ENCODE results near the gene SOX9. TPM values are rescaled to one million over a fixed set of nuclear protein-coding genes. Genes with fewer than 3 reads are reported as not detected.

SOX9 gene
- total and polyA plus RNA-seq, 2 experiments from 2014 or later = 1.1 to 4.3 TPM

- Histone ChIP-seq H3K4me1 (ENCODE audit: low read depth) (no peaks in the 10 kb centered on the region), H3K36me3 (no peaks in the 10 kb centered on the region), H3K4me3 (no peak overlapping the region), H3K9me3 (ENCODE audit: low read depth) (no peaks in the 10 kb centered on the region), H3K27me3 (no peaks in the 10 kb centered on the region), H3K27ac (no peak overlapping the region)
- TF ChIP-seq CTCF (IDR thresholded peaks at IDR 0.05; ENCODE audit: low read depth, low read length) = no peak
- DNase-seq (ENCODE audit: low read depth in 1 of 2, low spot score in 1 of 2) = no peak
Measured at GRCh38 chr17:72093707-72094106, 27.1 kb upstream of the SOX9 start.

DNA sequence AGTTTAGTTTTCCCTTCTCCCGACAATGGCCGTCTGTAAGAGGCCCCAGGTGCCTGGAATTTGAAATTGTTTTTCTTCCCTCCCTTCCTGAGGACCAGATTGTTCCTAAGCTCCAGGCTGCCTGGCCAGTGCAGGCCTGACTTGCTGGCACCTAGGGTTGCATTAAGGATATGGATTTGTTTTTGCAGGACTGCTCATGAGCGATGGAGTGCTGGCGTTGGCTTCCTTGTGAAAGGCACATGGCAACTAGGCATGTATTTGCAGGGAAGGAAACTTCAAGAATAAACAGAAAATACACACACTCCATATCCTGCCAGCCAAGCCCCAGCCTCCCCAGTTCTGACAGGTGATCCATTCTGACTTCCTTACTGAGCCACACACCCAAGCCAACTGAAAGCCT lies 25.5 kb upstream of the SOX9 start:
- TF ChIP-seq CTCF (IDR thresholded peaks at IDR 0.05; ENCODE audit: low read depth, low read length) = no peak
- Histone ChIP-seq H3K27ac (no peak overlapping the region), H3K4me1 (ENCODE audit: low read depth) (no peaks in the 10 kb centered on the region), H3K36me3 (no peaks in the 10 kb centered on the region), H3K27me3 (no peaks in the 10 kb centered on the region), H3K4me3 (no peak overlapping the region), H3K9me3 (ENCODE audit: low read depth) (no peaks in the 10 kb centered on the region)
- no peak for DNase-seq (ENCODE audit: low read depth in 1 of 2, low spot score in 1 of 2)

DNA sequence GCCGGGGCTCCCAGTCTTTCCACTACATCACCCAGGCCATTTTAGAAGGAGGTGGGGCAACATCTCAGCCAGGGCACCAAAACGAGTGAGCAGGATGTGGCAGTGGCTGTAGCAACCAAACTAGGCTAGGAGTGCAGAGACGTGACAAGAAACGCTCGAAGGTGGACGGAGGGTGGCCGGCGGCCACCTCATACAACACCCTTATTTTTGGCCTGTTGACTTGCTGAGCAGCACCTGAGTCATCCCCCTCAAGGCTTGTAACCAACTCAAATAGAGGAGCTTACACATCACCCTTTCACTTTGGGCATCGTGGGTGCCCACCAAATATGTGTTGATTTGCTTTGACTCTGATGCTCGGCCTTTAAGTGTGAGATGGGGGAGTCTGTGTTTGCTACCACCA lies 23.7 kb upstream of the SOX9 start:
- Histone ChIP-seq H3K9me3 (ENCODE audit: low read depth) (no peaks in the 10 kb centered on the region), H3K36me3 (no peaks in the 10 kb centered on the region), H3K27me3 (no peaks in the 10 kb centered on the region), H3K4me1 (ENCODE audit: low read depth) (no peaks in the 10 kb centered on the region), H3K4me3 (no peak overlapping the region), H3K27ac (no peak overlapping the region)
- no peak for TF ChIP-seq CTCF (IDR thresholded peaks at IDR 0.05; ENCODE audit: low read depth, low read length)
- DNase-seq (ENCODE audit: low read depth in 1 of 2, low spot score in 1 of 2) = no peak

- Histone ChIP-seq H3K27ac (no peak overlapping the region), H3K4me3 (no peak overlapping the region), H3K36me3 (no peaks in the 10 kb centered on the region), H3K4me1 (ENCODE audit: low read depth) (no peaks in the 10 kb centered on the region), H3K27me3 (no peaks in the 10 kb centered on the region), H3K9me3 (ENCODE audit: low read depth) (no peaks in the 10 kb centered on the region)
- DNase-seq (ENCODE audit: low read depth in 1 of 2, low spot score in 1 of 2) = no peak
- no peak for TF ChIP-seq CTCF (IDR thresholded peaks at IDR 0.05; ENCODE audit: low read depth, low read length)
Measured at GRCh38 chr17:72099919-72100318, 20.9 kb upstream of the SOX9 start.

GRCh38 chr17:72100470-72100869 lies 20.4 kb upstream of the SOX9 start:
- Histone ChIP-seq H3K4me1 (ENCODE audit: low read depth) (no peaks in the 10 kb centered on the region), H3K36me3 (no peaks in the 10 kb centered on the region), H3K27ac (no peak overlapping the region), H3K4me3 (no peak overlapping the region), H3K27me3 (no peaks in the 10 kb centered on the region), H3K9me3 (ENCODE audit: low read depth) (no peaks in the 10 kb centered on the region)
- TF ChIP-seq CTCF (IDR thresholded peaks at IDR 0.05; ENCODE audit: low read depth, low read length) = no peak
- no peak for DNase-seq (ENCODE audit: low read depth in 1 of 2, low spot score in 1 of 2)

- Histone ChIP-seq H3K4me3 (no peak overlapping the region), H3K36me3 (no peaks in the 10 kb centered on the region), H3K9me3 (ENCODE audit: low read depth) (no peaks in the 10 kb centered on the region), H3K27me3 (no peaks in the 10 kb centered on the region), H3K27ac (no peak overlapping the region), H3K4me1 (ENCODE audit: low read depth) (no peaks in the 10 kb centered on the region)
- no peak for DNase-seq (ENCODE audit: low read depth in 1 of 2, low spot score in 1 of 2)
- no peak for TF ChIP-seq CTCF (IDR thresholded peaks at IDR 0.05; ENCODE audit: low read depth, low read length)
Measured at GRCh38 chr17:72101526-72101925, 19.3 kb upstream of the SOX9 start.

Data from cardiac muscle cell (in vitro differentiated cells and primary cell).